ENCODE results near the gene FOXL2NB.

Gene FOXL2NB

GRCh38 chr3:138971766-138972320, 24.8 kb downstream of the FOXL2NB start:
- no peaks in the 10 kb centered on the region for H3K79me2 ChIP-seq (ENCODE audit: control insufficient read depth, low read length)
- no peaks in the 10 kb centered on the region for H3K27me3 ChIP-seq (ENCODE audit: control insufficient read depth, low read length)
- H3K9me2 ChIP-seq (replicated peaks; ENCODE audit: control insufficient read depth, low read length): no peaks in the 10 kb centered on the region
- no peaks in the 10 kb centered on the region for H3K36me3 ChIP-seq (ENCODE audit: control insufficient read depth, low read length)
- H3K4me3 ChIP-seq (ENCODE audit: low read length): no peak overlapping the region
- no peak overlapping the region for H3K4me2 ChIP-seq (ENCODE audit: low read length)
- H3K27ac ChIP-seq (ENCODE audit: low read depth, low read length): no peak overlapping the region
- H3K4me1 ChIP-seq (ENCODE audit: control insufficient read depth, low read length): no peaks in the 10 kb centered on the region
- H3K9me3 ChIP-seq (ENCODE audit: control insufficient read depth, insufficient read depth, low read length): no peaks in the 10 kb centered on the region
- no peaks in the 10 kb centered on the region for H3F3A ChIP-seq (ENCODE audit: control insufficient read depth, insufficient read depth)
- no peaks in the 10 kb centered on the region for H4K20me1 ChIP-seq (ENCODE audit: control insufficient read depth, insufficient read depth, low read depth, low read length)
- no peak for TF ChIP-seq CTCF (IDR thresholded peaks at IDR 0.05; ENCODE audit: low read depth, low read length, poor library complexity, severe bottlenecking)
- TF ChIP-seq EZH2phosphoT487 (IDR thresholded peaks at IDR 0.05; ENCODE audit: borderline replicate concordance, low read length): no peak

GRCh38 chr3:138972941-138973340, 25.9 kb downstream of the FOXL2NB start:
- Histone ChIP-seq H3K4me2 (ENCODE audit: low read length) (no peak overlapping the region), H3K27me3 (ENCODE audit: control insufficient read depth, low read length) (no peaks in the 10 kb centered on the region), H3K27ac (ENCODE audit: low read depth, low read length) (no peak overlapping the region), H3K9me3 (ENCODE audit: control insufficient read depth, insufficient read depth, low read length) (no peaks in the 10 kb centered on the region), H3K79me2 (ENCODE audit: control insufficient read depth, low read length) (no peaks in the 10 kb centered on the region), H3K4me3 (ENCODE audit: low read length) (no peak overlapping the region), H3K9me2 (replicated peaks; ENCODE audit: control insufficient read depth, low read length) (no peaks in the 10 kb centered on the region), H3K36me3 (ENCODE audit: control insufficient read depth, low read length) (no peaks in the 10 kb centered on the region), H3F3A (ENCODE audit: control insufficient read depth, insufficient read depth) (no peaks in the 10 kb centered on the region), H3K4me1 (ENCODE audit: control insufficient read depth, low read length) (no peaks in the 10 kb centered on the region), H4K20me1 (ENCODE audit: control insufficient read depth, insufficient read depth, low read depth, low read length) (no peaks in the 10 kb centered on the region)
- TF ChIP-seq CTCF (IDR thresholded peaks at IDR 0.05; ENCODE audit: low read depth, low read length, poor library complexity, severe bottlenecking): no peak
- no peak for TF ChIP-seq EZH2phosphoT487 (IDR thresholded peaks at IDR 0.05; ENCODE audit: borderline replicate concordance, low read length)

GRCh38 chr3:138974462-138974861, 27.4 kb downstream of the FOXL2NB start:
- Histone ChIP-seq H3K36me3 (ENCODE audit: control insufficient read depth, low read length) (no peaks in the 10 kb centered on the region), H3K79me2 (ENCODE audit: control insufficient read depth, low read length) (no peaks in the 10 kb centered on the region), H3K4me1 (ENCODE audit: control insufficient read depth, low read length) (no peaks in the 10 kb centered on the region), H3K27me3 (ENCODE audit: control insufficient read depth, low read length) (no peaks in the 10 kb centered on the region; the same call in 1 of the 2 replicates), H3K4me3 (ENCODE audit: low read length) (no peak overlapping the region), H3K9me3 (ENCODE audit: control insufficient read depth, insufficient read depth, low read length) (no peaks in the 10 kb centered on the region), H3F3A (ENCODE audit: control insufficient read depth, insufficient read depth) (no peaks in the 10 kb centered on the region), H3K9me2 (replicated peaks; ENCODE audit: control insufficient read depth, low read length) (no peaks in the 10 kb centered on the region), H4K20me1 (ENCODE audit: control insufficient read depth, insufficient read depth, low read depth, low read length) (no peaks in the 10 kb centered on the region), H3K27ac (ENCODE audit: low read depth, low read length) (no peak overlapping the region), H3K4me2 (ENCODE audit: low read length) (no peak overlapping the region)
- TF ChIP-seq CTCF (IDR thresholded peaks at IDR 0.05; ENCODE audit: low read depth, low read length, poor library complexity, severe bottlenecking): no peak
- no peak for TF ChIP-seq EZH2phosphoT487 (IDR thresholded peaks at IDR 0.05; ENCODE audit: borderline replicate concordance, low read length)
